ENCODE measurements around the gene CYSTM1. TPM values are rescaled to one million over a fixed set of nuclear protein-coding genes. Genes with fewer than 3 reads are reported as not detected.

The CYSTM1 gene
- total RNA-seq, 3 donors from 2014 or later (not counting 1 experiment from before 2014, with no cell fraction given), result 3.9 to 4.9 (median 4.2) TPM

- H3K9me3 ChIP-seq (ENCODE audit: control insufficient read depth, insufficient read depth, low read length), result no peaks in the 10 kb centered on the region
- H3K36me3 Mint-ChIP-seq, result no peaks in the 10 kb centered on the region
- peaks cover 0 to 8% of the 10 kb centered on the region in 2 donors for H3K27me3 Mint-ChIP-seq (ENCODE audit: low read depth in 2 of 2)
- no peak overlapping the region for H3K4me3 ChIP-seq (ENCODE audit: low read length)
- H3K27ac ChIP-seq (ENCODE audit: low read length), result no peak overlapping the region
- 100% methylated on average over 1 of the region's 2 CpGs for WGBS (ENCODE audit: insufficient coverage)
- TF ChIP-seq, protein P1, sequence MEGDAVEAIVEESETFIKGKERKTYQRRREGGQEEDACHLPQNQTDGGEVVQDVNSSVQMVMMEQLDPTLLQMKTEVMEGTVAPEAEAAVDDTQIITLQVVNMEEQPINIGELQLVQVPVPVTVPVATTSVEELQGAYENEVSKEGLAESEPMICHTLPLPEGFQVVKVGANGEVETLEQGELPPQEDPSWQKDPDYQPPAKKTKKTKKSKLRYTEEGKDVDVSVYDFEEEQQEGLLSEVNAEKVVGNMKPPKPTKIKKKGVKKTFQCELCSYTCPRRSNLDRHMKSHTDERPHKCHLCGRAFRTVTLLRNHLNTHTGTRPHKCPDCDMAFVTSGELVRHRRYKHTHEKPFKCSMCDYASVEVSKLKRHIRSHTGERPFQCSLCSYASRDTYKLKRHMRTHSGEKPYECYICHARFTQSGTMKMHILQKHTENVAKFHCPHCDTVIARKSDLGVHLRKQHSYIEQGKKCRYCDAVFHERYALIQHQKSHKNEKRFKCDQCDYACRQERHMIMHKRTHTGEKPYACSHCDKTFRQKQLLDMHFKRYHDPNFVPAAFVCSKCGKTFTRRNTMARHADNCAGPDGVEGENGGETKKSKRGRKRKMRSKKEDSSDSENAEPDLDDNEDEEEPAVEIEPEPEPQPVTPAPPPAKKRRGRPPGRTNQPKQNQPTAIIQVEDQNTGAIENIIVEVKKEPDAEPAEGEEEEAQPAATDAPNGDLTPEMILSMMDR (IDR thresholded peaks at IDR 0.05), result no peak
- no peaks in the 10 kb centered on the region for H3K36me3 ChIP-seq (ENCODE audit: control insufficient read depth, insufficient read depth, low read length)
- H3K4me1 ChIP-seq (ENCODE audit: control insufficient read depth, insufficient read depth, low read length), result no peaks in the 10 kb centered on the region
- peaks cover 0 to 2% of the 10 kb centered on the region in 2 donors for H3K4me1 Mint-ChIP-seq
- intact Hi-C loops (cut with micrococcal nuclease), result no loop called here
- no peak for ATAC-seq
- H3K27ac Mint-ChIP-seq, result no peak overlapping the region
- no peak for DNase-seq
- H3K4me3 Mint-ChIP-seq, result no peak overlapping the region
- H3K27me3 ChIP-seq (ENCODE audit: control insufficient read depth, insufficient read depth, low read length), result no peaks in the 10 kb centered on the region
- H3K9me3 Mint-ChIP-seq, result no peaks in the 10 kb centered on the region
Measured at GRCh38 chr5:140202610-140203009, 27.6 kb downstream of the CYSTM1 start.

DNA sequence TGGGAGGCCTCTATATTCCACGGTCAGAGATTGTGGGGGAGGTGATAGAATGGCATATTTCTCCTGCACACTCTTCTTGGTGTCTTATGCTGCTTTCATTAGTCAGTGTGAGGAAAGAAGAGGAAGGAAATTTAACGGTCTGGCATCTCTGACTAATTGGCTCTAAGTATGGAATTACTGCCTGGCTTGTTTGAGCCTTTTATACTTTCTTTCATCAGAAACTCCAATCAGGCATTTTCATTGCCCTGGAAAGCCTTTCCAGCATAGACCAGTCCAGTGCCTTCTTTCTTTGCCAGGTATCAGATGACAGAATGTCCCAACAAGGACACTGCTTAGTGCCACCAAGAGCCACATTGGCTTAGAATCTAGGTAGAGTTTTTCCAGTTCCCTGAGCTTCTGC is 30.2 kb downstream of the CYSTM1 start:
- no peaks in the 10 kb centered on the region for H3K9me3 Mint-ChIP-seq
- DNase-seq, result no peak
- Histone ChIP-seq H3K27ac (ENCODE audit: low read length) (no peak overlapping the region), H3K27me3 (ENCODE audit: control insufficient read depth, insufficient read depth, low read length) (no peaks in the 10 kb centered on the region), H3K4me3 (ENCODE audit: low read length) (no peak overlapping the region), H3K4me1 (ENCODE audit: control insufficient read depth, insufficient read depth, low read length) (no peaks in the 10 kb centered on the region), H3K9me3 (ENCODE audit: control insufficient read depth, insufficient read depth, low read length) (no peaks in the 10 kb centered on the region), H3K36me3 (ENCODE audit: control insufficient read depth, insufficient read depth, low read length) (no peaks in the 10 kb centered on the region)
- H3K27ac Mint-ChIP-seq, result no peak overlapping the region
- intact Hi-C loops (cut with micrococcal nuclease), result no loop called here
- no peaks in the 10 kb centered on the region for H3K36me3 Mint-ChIP-seq
- ATAC-seq, result no peak
- peaks cover 0 to 5% of the 10 kb centered on the region in 2 donors for H3K4me1 Mint-ChIP-seq
- 42% methylated on average over 2 of the region's 2 CpGs for WGBS (ENCODE audit: insufficient coverage)
- H3K27me3 Mint-ChIP-seq (ENCODE audit: low read depth in 2 of 2), result peaks cover 0 to 10% of the 10 kb centered on the region in 2 donors
- TF ChIP-seq, protein P1 (IDR thresholded peaks at IDR 0.05), result no peak
- H3K4me3 Mint-ChIP-seq, result no peak overlapping the region

- Mint-ChIP-seq H3K27ac (no peak overlapping the region), H3K27me3 (ENCODE audit: low read depth in 2 of 2) (peaks cover 0 to 10% of the 10 kb centered on the region in 2 donors)
Measured at GRCh38 chr5:140205952-140206351, 31.0 kb downstream of the CYSTM1 start.

More at GRCh38 chr5:140205952-140206351, 31.0 kb downstream of the CYSTM1 start:
- Histone ChIP-seq H3K27me3 (ENCODE audit: control insufficient read depth, insufficient read depth, low read length) (no peaks in the 10 kb centered on the region), H3K9me3 (ENCODE audit: control insufficient read depth, insufficient read depth, low read length) (no peaks in the 10 kb centered on the region), H3K27ac (ENCODE audit: low read length) (no peak overlapping the region), H3K36me3 (ENCODE audit: control insufficient read depth, insufficient read depth, low read length) (no peaks in the 10 kb centered on the region), H3K4me3 (ENCODE audit: low read length) (no peak overlapping the region), H3K4me1 (ENCODE audit: control insufficient read depth, insufficient read depth, low read length) (no peaks in the 10 kb centered on the region)
- H3K36me3 Mint-ChIP-seq, result no peaks in the 10 kb centered on the region
- peaks cover 0 to 5% of the 10 kb centered on the region in 2 donors for H3K4me1 Mint-ChIP-seq
- intact Hi-C loops (cut with micrococcal nuclease), result no loop called here
- no peaks in the 10 kb centered on the region for H3K9me3 Mint-ChIP-seq
- DNase-seq, result no peak
- whole genome bisulfite sequencing (ENCODE audit: insufficient coverage), result 94% methylated on average over 4 of the region's 4 CpGs
- no peak overlapping the region for H3K4me3 Mint-ChIP-seq
- TF ChIP-seq, protein P1 (IDR thresholded peaks at IDR 0.05), result no peak
- no peak for ATAC-seq
